Loucy (cell line): ENCODE data around the gene CEP164.

Source experiments
- H2AFZ ChIP-seq: fragments of 200-600 bp; sonication (generic); 2 replicates; pipeline ENCODE4 v1.6.0; 2016; ENCODE audit warnings: antibody characterized with exemption, mild to moderate bottlenecking, low read length, moderate library complexity
- H3F3A ChIP-seq: fragments of 200-600 bp; 2 replicates; pipeline ENCODE4 v1.6.0; 2016; ENCODE audit warnings: antibody characterized with exemption, low read depth, mild to moderate bottlenecking
- H3K27me3 ChIP-seq: fragments of 200-600 bp; sonication (generic); 2 replicates; pipeline ENCODE4 v1.6.1; 2014; ENCODE audit warnings: low read length, mild to moderate bottlenecking; ENCODE audit not compliant: insufficient read depth, poor library complexity, severe bottlenecking
- H3K36me3 ChIP-seq: fragments of 200-600 bp; sonication (generic); 2 replicates; pipeline ENCODE4 v1.6.1; 2016; ENCODE audit warnings: low read length; ENCODE audit not compliant: insufficient read depth
- H3K4me1 ChIP-seq: fragments of 200-600 bp; sonication (generic); 2 replicates; pipeline ENCODE4 v1.5.1; 2014; ENCODE audit warnings: low read length, mild to moderate bottlenecking; ENCODE audit not compliant: insufficient read depth, poor library complexity, severe bottlenecking
- H3K4me2 ChIP-seq: fragments of 200-600 bp; sonication (generic); 2 replicates; pipeline ENCODE4 v1.6.0; 2014; ENCODE audit warnings: antibody characterized with exemption, low read length, low read depth, mild to moderate bottlenecking; ENCODE audit not compliant: poor library complexity, severe bottlenecking
- H3K4me3 ChIP-seq: fragments of 200-600 bp; sonication (generic); 2 replicates; pipeline ENCODE4 v1.5.1; 2014; ENCODE audit warnings: low read length, mild to moderate bottlenecking, mixed read lengths; ENCODE audit not compliant: poor library complexity, severe bottlenecking
- H3K79me2 ChIP-seq: fragments of 200-600 bp; sonication (generic); 2 replicates; pipeline ENCODE4 v1.6.1; 2014; ENCODE audit warnings: low read length; ENCODE audit not compliant: insufficient read depth
- H3K9ac ChIP-seq: fragments of 200-600 bp; sonication (generic); 2 replicates; pipeline ENCODE4 v1.6.0; 2014; ENCODE audit warnings: mild to moderate bottlenecking, low read depth, low read length, moderate library complexity; ENCODE audit not compliant: poor library complexity, severe bottlenecking
- H3K9me2 ChIP-seq: fragments of 200-600 bp; sonication (generic); replicated peaks from 2 replicates; pipeline ENCODE4 v1.6.1; 2016; ENCODE audit warnings: low read depth, low read length, mixed read lengths
- H3K9me3 ChIP-seq: fragments of 200-600 bp; sonication (generic); 2 replicates; pipeline ENCODE4 v1.6.1; 2014; ENCODE audit warnings: mild to moderate bottlenecking, antibody characterized with exemption, low read length, low read depth; ENCODE audit not compliant: insufficient read depth
- H4K20me1 ChIP-seq: fragments of 200-600 bp; sonication (generic); 2 replicates; pipeline ENCODE4 v1.6.0; 2014; ENCODE audit warnings: antibody characterized with exemption, low read length, mild to moderate bottlenecking; ENCODE audit not compliant: insufficient read depth, poor library complexity, severe bottlenecking
- EZH2phosphoT487 ChIP-seq: fragments of 200-600 bp; IDR thresholded peaks from 2 replicates; pipeline ENCODE4 v1.6.1; 2018; ENCODE audit warnings: antibody characterized with exemption, mild to moderate bottlenecking, moderate library complexity, borderline replicate concordance
- TF ChIP-seq, protein P1 (sequence below): fragments of 200-600 bp; sonication (generic); conservative IDR thresholded peaks from 2 replicates; pipeline ENCODE4 v1.5.1; 2014; ENCODE audit warnings: mild to moderate bottlenecking, antibody characterized with exemption, low read length

CEP164 gene

DNA sequence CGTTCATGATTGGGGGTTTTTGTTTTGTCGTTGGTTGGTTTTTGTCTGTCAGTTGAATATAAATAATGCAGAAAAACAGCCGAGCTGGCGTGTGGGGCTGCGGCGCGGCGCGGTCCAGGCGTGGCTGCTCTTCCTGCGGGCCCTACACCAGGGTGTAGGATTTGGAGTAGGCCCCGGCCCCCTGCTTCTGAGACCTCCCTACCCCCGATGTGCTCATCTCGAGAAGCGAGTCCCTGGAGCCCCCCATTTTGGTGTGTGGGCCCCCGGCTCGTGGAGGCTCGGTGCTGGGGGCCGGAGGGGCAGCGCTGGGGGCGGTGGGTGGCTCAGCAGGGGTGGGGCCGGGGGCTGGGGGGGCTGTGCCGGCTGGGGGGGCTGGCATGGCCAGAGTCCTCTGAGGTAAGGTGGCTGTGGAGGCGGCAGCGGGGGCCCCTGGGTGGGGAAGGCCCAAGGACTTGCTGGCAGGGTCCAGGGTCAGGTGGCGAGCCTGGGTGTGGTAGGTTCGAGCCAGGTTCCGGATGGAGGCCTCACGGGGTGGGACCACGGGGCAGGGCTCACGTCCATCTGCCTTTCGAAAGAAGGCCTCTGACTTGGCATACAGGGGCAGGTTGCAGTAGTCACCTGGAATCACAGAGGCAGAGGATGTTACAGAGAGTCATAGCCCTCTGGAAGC lies 100.7 kb downstream of the CEP164 start:
- Histone ChIP-seq H3K9ac (no peak overlapping the region), H3K79me2 (no peaks in the 10 kb centered on the region), H3K27me3 (no peaks in the 10 kb centered on the region)

DNA sequence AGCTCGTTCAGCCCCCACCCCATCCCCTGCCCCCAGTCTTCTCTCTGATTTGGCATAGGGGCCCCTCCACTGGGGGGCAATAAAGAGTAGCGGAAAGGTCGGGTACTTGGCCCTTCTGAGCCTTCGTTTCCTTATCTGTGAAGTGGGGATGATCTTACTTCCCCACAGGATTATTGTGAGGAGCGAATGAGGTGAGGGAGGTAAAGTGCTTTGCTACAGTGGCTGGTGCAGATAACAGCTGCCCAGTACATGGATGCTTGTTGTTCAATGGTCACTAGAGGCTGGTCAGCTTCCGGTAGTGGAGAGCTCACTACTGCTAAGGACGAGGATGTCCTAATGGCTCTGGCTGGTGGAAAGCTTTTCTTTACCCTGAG lies 101.2 kb downstream of the CEP164 start:
- no peak overlapping the region for H3K4me3 ChIP-seq
- TF ChIP-seq, protein P1, sequence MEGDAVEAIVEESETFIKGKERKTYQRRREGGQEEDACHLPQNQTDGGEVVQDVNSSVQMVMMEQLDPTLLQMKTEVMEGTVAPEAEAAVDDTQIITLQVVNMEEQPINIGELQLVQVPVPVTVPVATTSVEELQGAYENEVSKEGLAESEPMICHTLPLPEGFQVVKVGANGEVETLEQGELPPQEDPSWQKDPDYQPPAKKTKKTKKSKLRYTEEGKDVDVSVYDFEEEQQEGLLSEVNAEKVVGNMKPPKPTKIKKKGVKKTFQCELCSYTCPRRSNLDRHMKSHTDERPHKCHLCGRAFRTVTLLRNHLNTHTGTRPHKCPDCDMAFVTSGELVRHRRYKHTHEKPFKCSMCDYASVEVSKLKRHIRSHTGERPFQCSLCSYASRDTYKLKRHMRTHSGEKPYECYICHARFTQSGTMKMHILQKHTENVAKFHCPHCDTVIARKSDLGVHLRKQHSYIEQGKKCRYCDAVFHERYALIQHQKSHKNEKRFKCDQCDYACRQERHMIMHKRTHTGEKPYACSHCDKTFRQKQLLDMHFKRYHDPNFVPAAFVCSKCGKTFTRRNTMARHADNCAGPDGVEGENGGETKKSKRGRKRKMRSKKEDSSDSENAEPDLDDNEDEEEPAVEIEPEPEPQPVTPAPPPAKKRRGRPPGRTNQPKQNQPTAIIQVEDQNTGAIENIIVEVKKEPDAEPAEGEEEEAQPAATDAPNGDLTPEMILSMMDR: 0 out of 2 replicates have a peak, but pooled peaks have one; percentile 13
- no peak for TF ChIP-seq EZH2phosphoT487
- no peaks in the 10 kb centered on the region for H4K20me1 ChIP-seq
- no peaks in the 10 kb centered on the region for H3K9me2 ChIP-seq
- H2AFZ ChIP-seq: no peak overlapping the region
- no peak overlapping the region for H3K4me2 ChIP-seq
- H3K27me3 ChIP-seq: no peaks in the 10 kb centered on the region
- no peaks in the 10 kb centered on the region for H3K36me3 ChIP-seq
- H3F3A ChIP-seq: no peaks in the 10 kb centered on the region
- H3K9ac ChIP-seq: no peak overlapping the region
- no peaks in the 10 kb centered on the region for H3K79me2 ChIP-seq
- H3K9me3 ChIP-seq: no peaks in the 10 kb centered on the region
- no peaks in the 10 kb centered on the region for H3K4me1 ChIP-seq

More for the DNA sequence above, 100.7 kb downstream of the CEP164 start:
- H3K4me3 ChIP-seq: no peak overlapping the region
- no peak overlapping the region for H3K4me2 ChIP-seq
- no peaks in the 10 kb centered on the region for H3F3A ChIP-seq
- no peaks in the 10 kb centered on the region for H3K36me3 ChIP-seq
- no peaks in the 10 kb centered on the region for H3K9me2 ChIP-seq
- no peaks in the 10 kb centered on the region for H3K9me3 ChIP-seq
- no peaks in the 10 kb centered on the region for H4K20me1 ChIP-seq
- TF ChIP-seq, protein P1: no peak
- no peak for TF ChIP-seq EZH2phosphoT487
- H2AFZ ChIP-seq: no peak overlapping the region
- H3K4me1 ChIP-seq: no peaks in the 10 kb centered on the region

DNA sequence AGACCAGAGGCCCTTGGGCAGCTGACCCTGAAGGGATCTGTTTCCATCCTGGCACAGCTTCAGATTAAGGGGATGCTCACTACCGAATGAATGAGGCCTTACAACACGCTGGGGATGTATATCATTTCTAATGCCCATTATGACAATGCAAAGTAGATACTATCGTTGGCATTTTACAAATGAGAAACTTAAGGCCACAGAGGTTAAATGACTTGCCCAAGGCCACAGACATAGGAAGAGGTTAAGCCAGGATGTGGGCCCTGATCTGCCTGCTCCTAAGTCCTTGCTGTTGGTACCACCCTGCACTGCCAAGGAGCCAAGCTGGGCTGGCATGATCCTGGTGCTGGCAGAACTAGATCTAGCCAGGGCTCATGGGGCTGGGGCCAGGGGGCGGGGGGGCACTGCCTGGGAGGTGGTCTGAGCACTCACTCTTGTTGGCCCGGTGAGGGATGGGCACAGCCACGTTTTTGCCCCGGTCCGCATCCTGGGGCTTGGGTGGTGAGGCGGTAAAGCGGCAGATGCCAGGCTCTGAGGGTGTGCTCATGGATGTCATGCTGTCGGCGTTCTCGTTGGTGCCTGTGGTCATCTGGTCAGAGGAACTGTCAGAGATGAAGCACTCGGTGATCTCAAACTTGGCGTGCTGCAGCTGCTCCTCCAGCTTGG lies 102.8 kb downstream of the CEP164 start:
- H2AFZ ChIP-seq: no peak overlapping the region
- no peak overlapping the region for H3K4me3 ChIP-seq
- H3K9me3 ChIP-seq: no peaks in the 10 kb centered on the region
- H3K79me2 ChIP-seq: no peaks in the 10 kb centered on the region
- no peaks in the 10 kb centered on the region for H3K4me1 ChIP-seq
- no peaks in the 10 kb centered on the region for H4K20me1 ChIP-seq
- H3K9ac ChIP-seq: no peak overlapping the region
- H3K4me2 ChIP-seq: no peak overlapping the region
- TF ChIP-seq, protein P1: no peak
- TF ChIP-seq EZH2phosphoT487: no peak
- H3K36me3 ChIP-seq: no peaks in the 10 kb centered on the region
- H3K27me3 ChIP-seq: no peaks in the 10 kb centered on the region
- H3K9me2 ChIP-seq: no peaks in the 10 kb centered on the region
- H3F3A ChIP-seq: no peaks in the 10 kb centered on the region
